ENCODE data around the gene APOL1. TPM values are rescaled to one million over a fixed set of nuclear protein-coding genes. Genes with fewer than 3 reads are reported as not detected.

The APOL1 gene
- total and polyA plus RNA-seq, 2 of the 4 experiments (the other 2 are of a cell fraction): 0.36 to 0.77 TPM

GRCh38 chr22:36286096-36286957 is 33.4 kb downstream of the APOL1 start:
- ATAC-seq (ENCODE audit: low read depth): peak; percentile 93
- POLR2A ChIA-PET (ENCODE audit: unreplicated experiment): interaction anchor here (0.6 kb wide), 1 partner anchor 184 kb away, joined by 3 read pairs; no protein-coding TSS in a partner anchor
- Histone ChIP-seq H3K79me1 (ENCODE audit: low read depth in 1 of 2, low read length in 2 of 2) (peaks cover 37 to 69% of the 10 kb centered on the region in 2 experiments), H2BK5ac (ENCODE audit: low read depth, low read length, poor library complexity, severe bottlenecking) (peak overlapping the region; percentile 43), H2AK9ac (replicated peaks; ENCODE audit: low read depth, low read length, poor library complexity) (peak overlapping the region; percentile 35), H2BK20ac (ENCODE audit: low read depth, low read length) (no peak overlapping the region), H3K9ac (ENCODE audit: low read depth, low read length) (no peak overlapping the region), H3K23ac (ENCODE audit: low read depth, low read length) (no peak overlapping the region), H3K4me2 (ENCODE audit: low read depth, low read length) (no peak overlapping the region), H3K27me3 (ENCODE audit: control insufficient read depth, insufficient read depth, low read length) (no peaks in the 10 kb centered on the region), H3K9me3 (ENCODE audit: control insufficient read depth, insufficient read depth, low read length) (no peaks in the 10 kb centered on the region), H3K27ac (ENCODE audit: insufficient read depth, low read length) (peak overlapping the region; percentile 13; the same call in 1 of the 2 replicates), H4K5ac (ENCODE audit: low read depth, low read length) (no peak overlapping the region), H3K9me1 (ENCODE audit: insufficient read depth, low read length) (no peaks in the 10 kb centered on the region), H3K14ac (replicated peaks; ENCODE audit: low read depth, low read length) (no peak overlapping the region), H3K18ac (ENCODE audit: low read depth, low read length) (no peak overlapping the region), H3K56ac (ENCODE audit: extremely low read depth, insufficient read depth, low read length) (no peak overlapping the region), H4K8ac (ENCODE audit: low read depth in 2 of 2, low read length in 2 of 2) (peak overlapping the region; percentile 23 to 29; a peak in 1 of 4 replicates), H2AK5ac (ENCODE audit: low read depth, low read length) (no peak overlapping the region; the same call in 1 of the 2 replicates), H3K4me3 (ENCODE audit: insufficient read depth, low read depth, low read length) (no peak overlapping the region), H3K4ac (ENCODE audit: low read depth, low read length) (no peak overlapping the region), H3K4me1 (ENCODE audit: control insufficient read depth, insufficient read depth, low read length) (no peaks in the 10 kb centered on the region), H4K91ac (ENCODE audit: insufficient read depth, low read depth, low read length) (no peak overlapping the region), H3K36me3 (ENCODE audit: control insufficient read depth, insufficient read depth, low read length) (peaks cover 82% of the 10 kb centered on the region), H2BK120ac (ENCODE audit: low read depth, low read length) (no peak overlapping the region), H2BK15ac (ENCODE audit: low read depth, low read length) (no peak overlapping the region), H2AFZ (replicated peaks; ENCODE audit: low read length, poor library complexity) (peak overlapping the region; percentile 24), H4K20me1 (ENCODE audit: insufficient read depth, low read length) (peaks cover 81% of the 10 kb centered on the region)
- 92% methylated on average over 3 of the region's 28 CpGs; no CpG with 5 or more reads in 1 of the 2 experiments for WGBS, 2 experiments (ENCODE audit: extremely low coverage in 2 of 2, insufficient read length in 1 of 2)
- intact Hi-C loops (cut with micrococcal nuclease) (loop anchor here (1.0 kb wide), 1 partner anchor 91 kb away; no protein-coding TSS in a partner anchor), in situ Hi-C loops (cut with MboI; ENCODE audit: low sequenced_read_pairs) (no loop called here), dilution Hi-C loops (cut with HindIII; ENCODE audit: low sequenced_read_pairs, unreplicated experiment) (no loop called here)
- CTCF ChIA-PET: interaction anchor here (0.7 to 1.2 kb wide), 2 partner anchors 11 to 14 kb away, joined by 3 read pairs; no protein-coding TSS in a partner anchor
- peak; percentile 72 for DNase-seq
- no TSS peak for BruUV-seq (replicated peaks)
- TF ChIP-seq MAFK (IDR thresholded peaks at IDR 0.05; ENCODE audit: low read depth, low read length): no peak
- TF ChIP-seq CEBPB (IDR thresholded peaks at IDR 0.05; ENCODE audit: low read depth, low read length): no peak
- TF ChIP-seq FOS (IDR thresholded peaks at IDR 0.05; ENCODE audit: low read depth, low read length): no peak
- TF ChIP-seq NFE2L2 (IDR thresholded peaks at IDR 0.05; ENCODE audit: low read depth, low read length): no peak
- no peak for TF ChIP-seq RCOR1 (IDR thresholded peaks at IDR 0.05; ENCODE audit: insufficient replicate concordance, low read length)
- TF ChIP-seq POLR2A (IDR thresholded peaks at IDR 0.05; ENCODE audit: low read depth, low read length): no peak
- TF ChIP-seq CTCF (conservative IDR thresholded peaks at IDR 0.05; ENCODE audit: low read depth, low read length): peak; percentile 81
- no peak for TF ChIP-seq BHLHE40 (IDR thresholded peaks at IDR 0.05; ENCODE audit: low read depth, low read length)
- peak; percentile 48 for TF ChIP-seq SMC3 (IDR thresholded peaks at IDR 0.05; ENCODE audit: low read depth, low read length)
- peak; percentile 71; the same call in 1 of the 2 replicates for TF ChIP-seq MAZ (IDR thresholded peaks at IDR 0.05; ENCODE audit: borderline replicate concordance, low read depth, low read length)
- no peak for TF ChIP-seq USF2 (IDR thresholded peaks at IDR 0.05; ENCODE audit: low read depth, low read length)
- TF ChIP-seq RFX5 (IDR thresholded peaks at IDR 0.05; ENCODE audit: low read depth, low read length): no peak
- no peak for TF ChIP-seq MXI1 (IDR thresholded peaks at IDR 0.05; ENCODE audit: borderline replicate concordance, low read depth, low read length)

Measured in IMR-90 (cell line).